Stomach (tissue), 4 donors: Measurements from ENCODE around the gene RBFOX2.

Source experiments
- POLR2A ChIP-seq, 4 donors: fragments of 450-650 bp; IDR thresholded peaks; one replicate each; pipeline ENCODE4 v1.6.1; 2016; ENCODE audit warnings: antibody characterized with exemption in 4 of 4, control low read depth in 2 of 4, mild to moderate bottlenecking in 1 of 4, moderate library complexity in 1 of 4
- POLR2AphosphoS5 ChIP-seq, 3 donors: sonication (generic); formaldehyde crosslinking; IDR thresholded peaks; one replicate each; pipeline ENCODE4 v1.6.1; 2016; ENCODE audit warnings: antibody characterized with exemption in 3 of 3
- TF ChIP-seq, protein P1 (sequence below), 7 experiments: fragments of 450-650 bp in 4 of 7; fragments of 200-600 bp in 3 of 7; sonication (generic) in 3 of 7; IDR thresholded peaks; one replicate each; pipeline ENCODE4 v1.5.1; 2016 to 2019; ENCODE audit warnings: antibody characterized with exemption in 7 of 7, control low read depth in 2 of 7, mild to moderate bottlenecking in 1 of 7

DNA sequence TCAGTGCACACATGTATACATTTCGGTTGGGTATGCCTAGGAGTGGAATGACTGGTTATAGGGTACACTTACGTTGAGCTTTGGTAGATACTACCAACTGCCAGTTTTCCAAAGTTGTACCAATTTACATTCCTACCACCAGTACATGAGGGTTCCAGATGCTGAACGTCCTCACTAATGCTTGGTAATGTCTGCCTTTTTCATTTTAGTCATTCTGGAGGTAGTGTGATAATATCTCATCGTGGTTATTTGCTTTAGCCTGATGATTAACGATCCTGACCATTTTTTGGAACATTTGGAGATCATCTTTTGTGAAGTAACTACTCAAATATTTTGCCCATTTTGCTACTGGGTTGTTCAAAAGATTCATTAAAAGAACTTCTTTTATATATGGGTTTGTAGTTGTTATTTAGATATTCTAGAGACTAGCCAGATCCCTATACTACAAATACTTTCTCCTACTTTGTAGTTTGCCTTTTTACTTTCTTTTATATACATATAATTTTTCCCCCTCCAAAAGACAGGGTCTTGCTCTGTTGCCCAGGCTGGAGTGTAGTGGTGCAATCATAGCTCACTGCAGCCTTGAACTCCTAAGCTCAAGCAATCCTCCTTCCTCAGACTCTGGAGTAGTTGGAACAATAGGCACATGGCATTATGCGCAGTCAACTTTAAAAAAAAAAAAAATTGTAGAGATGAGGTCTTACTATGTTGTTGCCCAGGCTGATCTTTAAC, 62.1 kb downstream of the RBFOX2 start:
- TF ChIP-seq, protein P1, sequence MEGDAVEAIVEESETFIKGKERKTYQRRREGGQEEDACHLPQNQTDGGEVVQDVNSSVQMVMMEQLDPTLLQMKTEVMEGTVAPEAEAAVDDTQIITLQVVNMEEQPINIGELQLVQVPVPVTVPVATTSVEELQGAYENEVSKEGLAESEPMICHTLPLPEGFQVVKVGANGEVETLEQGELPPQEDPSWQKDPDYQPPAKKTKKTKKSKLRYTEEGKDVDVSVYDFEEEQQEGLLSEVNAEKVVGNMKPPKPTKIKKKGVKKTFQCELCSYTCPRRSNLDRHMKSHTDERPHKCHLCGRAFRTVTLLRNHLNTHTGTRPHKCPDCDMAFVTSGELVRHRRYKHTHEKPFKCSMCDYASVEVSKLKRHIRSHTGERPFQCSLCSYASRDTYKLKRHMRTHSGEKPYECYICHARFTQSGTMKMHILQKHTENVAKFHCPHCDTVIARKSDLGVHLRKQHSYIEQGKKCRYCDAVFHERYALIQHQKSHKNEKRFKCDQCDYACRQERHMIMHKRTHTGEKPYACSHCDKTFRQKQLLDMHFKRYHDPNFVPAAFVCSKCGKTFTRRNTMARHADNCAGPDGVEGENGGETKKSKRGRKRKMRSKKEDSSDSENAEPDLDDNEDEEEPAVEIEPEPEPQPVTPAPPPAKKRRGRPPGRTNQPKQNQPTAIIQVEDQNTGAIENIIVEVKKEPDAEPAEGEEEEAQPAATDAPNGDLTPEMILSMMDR (IDR thresholded peaks at IDR 0.05), result no peak
- TF ChIP-seq POLR2A (IDR thresholded peaks at IDR 0.05) (no peak), POLR2AphosphoS5 (IDR thresholded peaks at IDR 0.05) (no peak)
